GM12878 (cell line): ENCODE results near the gene PLA2G1B. TPM values are rescaled to one million over a fixed set of nuclear protein-coding genes. Genes with fewer than 3 reads are reported as not detected.

ENCODE experiments used
- ATAC-seq: fragments of 200-7000 bp; cut with Tn5 transposase; 3 replicates; pipeline ENCODE4 v1.9.1; 2020; ENCODE audit warnings: mild to moderate bottlenecking, moderate library complexity
- BruUV-seq: library from RNA; stranded (reverse); fragments of 400-500 nt; replicated peaks from 2 replicates; lab custom pipeline; 2021; lab: Mats Ljungman, UMichigan
- CTCF ChIA-PET: fragments of 300-600 bp; sonication (Branson Sonifier 250); formaldehyde crosslinking; extraction: SDS; loops from one replicate; lab custom pipeline; 2021; ENCODE audit warnings: inconsistent platforms; lab: Yijun Ruan, JAX
- POLR2A ChIA-PET: fragments of 350-600 bp; formaldehyde crosslinking; extraction: SDS; loops from one replicate; lab custom pipeline; 2021; ENCODE audit warnings: inconsistent platforms; lab: Charles Lee
- RAD21 ChIA-PET: fragments of 300-600 bp; sonication (Branson Sonifier 250); formaldehyde crosslinking; loops from one replicate; lab custom pipeline; 2023; ENCODE audit warnings: antibody characterized with exemption; ENCODE audit not compliant: unreplicated experiment; lab: Charles Lee
- SMC1A ChIA-PET: fragments of 300-600 bp; sonication (Branson Sonifier 250); formaldehyde crosslinking; loops from one replicate; lab custom pipeline; 2023; ENCODE audit not compliant: unreplicated experiment, uncharacterized antibody; lab: Charles Lee
- DNase-seq: peaks from one replicate; pipeline ENCODE4 v3.0.0-alpha.2; 2011; ENCODE audit warnings: low read depth, low spot score
- FAIRE-seq: peaks from 3 replicates; lab custom pipeline; 2011; peaks lifted over from hg19 to GRCh38; lab: Jason Lieb, UNC
- H2AFZ ChIP-seq: 2 replicates; pipeline ENCODE4 v1.6.0; 2011; ENCODE audit warnings: low read depth, low read length, control low read depth; ENCODE audit not compliant: control insufficient read depth
- H3K27ac ChIP-seq: 2 replicates; pipeline ENCODE4 v1.5.1; 2011; ENCODE audit warnings: control low read depth; ENCODE audit not compliant: control insufficient read depth, insufficient read depth
- H3K27me3 ChIP-seq, 2 experiments: replicated peaks in 1 of 2; 2 replicates each; pipeline versions ENCODE4 v1.6.0 to v1.6.1; 2011; ENCODE audit warnings: low read length in 1 of 2; ENCODE audit not compliant: control insufficient read depth in 2 of 2, insufficient read depth in 2 of 2
- H3K36me3 ChIP-seq, 2 experiments: 2 replicates each; pipeline ENCODE4 v1.5.1; 2011; ENCODE audit warnings: low read length in 1 of 2; ENCODE audit not compliant: control insufficient read depth in 2 of 2, insufficient read depth in 2 of 2
- H3K4me1 ChIP-seq: 2 replicates; pipeline ENCODE4 v1.6.1; 2011; ENCODE audit warnings: mild to moderate bottlenecking, low read length, moderate library complexity, mixed read lengths; ENCODE audit not compliant: control insufficient read depth, insufficient read depth
- H3K4me2 ChIP-seq: 2 replicates; pipeline ENCODE4 v1.6.0; 2011; ENCODE audit warnings: control low read depth; ENCODE audit not compliant: control insufficient read depth, insufficient read depth
- H3K4me3 ChIP-seq: fragments of 200-600 bp; sonication (generic); 2 replicates; pipeline ENCODE4 v1.5.1; 2016
- H3K79me2 ChIP-seq: 2 replicates; pipeline ENCODE4 v1.6.0; 2011; ENCODE audit warnings: low read length; ENCODE audit not compliant: control insufficient read depth, insufficient read depth
- H3K9ac ChIP-seq: 2 replicates; pipeline ENCODE4 v1.8.0; 2011; ENCODE audit warnings: low read length, control low read depth, mixed read lengths; ENCODE audit not compliant: control insufficient read depth, insufficient read depth
- H3K9me3 ChIP-seq: replicated peaks from 3 replicates; pipeline ENCODE4 v1.5.1; 2011; ENCODE audit warnings: mild to moderate bottlenecking, low read length; ENCODE audit not compliant: control insufficient read depth, insufficient read depth
- H4K20me1 ChIP-seq: 2 replicates; pipeline ENCODE4 v1.6.0; 2011; ENCODE audit not compliant: control insufficient read depth, insufficient read depth
- BCLAF1 ChIP-seq: fragments of 450-650 bp; IDR thresholded peaks from 2 replicates; pipeline ENCODE4 v1.6.1; 2017; ENCODE audit warnings: antibody characterized with exemption, mild to moderate bottlenecking, moderate library complexity
- ESRRA ChIP-seq: IDR thresholded peaks from 2 replicates; pipeline ENCODE4 v1.6.1; 2012; ENCODE audit warnings: mild to moderate bottlenecking, low read length, improper control_type of control experiment
- IRF3 ChIP-seq: fragments of 450-650 bp; IDR thresholded peaks from 2 replicates; pipeline ENCODE4 v1.6.1; 2014; ENCODE audit warnings: mild to moderate bottlenecking
- NFYA ChIP-seq: IDR thresholded peaks from 2 replicates; pipeline ENCODE4 v1.6.1; 2011; ENCODE audit warnings: low read depth, mild to moderate bottlenecking, low read length, improper control_type of control experiment, borderline replicate concordance
- NR2F1 ChIP-seq: fragments of 450-650 bp; conservative IDR thresholded peaks from 2 replicates; pipeline ENCODE4 v1.6.1; 2017; ENCODE audit warnings: mild to moderate bottlenecking
- RB1 ChIP-seq: fragments of 450-650 bp; formaldehyde crosslinking; IDR thresholded peaks from 2 replicates; pipeline ENCODE4 v1.6.1; 2017; ENCODE audit warnings: mild to moderate bottlenecking, borderline replicate concordance
- WGBS: methylation state at CpG from one replicate; pipeline ENCODE4 v1.1.6; 2016; ENCODE audit warnings: low lambda C conversion rate; ENCODE audit not compliant: insufficient replicate concordance, insufficient coverage; ENCODE audit errors: missing lambda C conversion rate; 5-methylcytosine and 5-hydroxymethylcytosine counted together
- in situ Hi-C: fragments of 300-500 bp; cut with MboI; formaldehyde crosslinking; loops from 9 replicates; pipeline ENCODE4 v1.14.3; 2018; ENCODE audit warnings: mixed read lengths
- intact Hi-C: fragments of 100-400 bp; cut with micrococcal nuclease; formaldehyde crosslinking; loops from one replicate; pipeline ENCODE4 v1.14.2; 2022; ENCODE audit not compliant: unreplicated experiment
- polyA plus RNA-seq, 11 experiments: library from polyadenylated mRNA; depleted of rRNA in 4 of 11; unstranded in 6 of 11; stranded (reverse) in 5 of 11; fragments of >200 nt; fragmentation: Nextera tagmentation in 4 of 11; fragmentation: Illumina TruSeq in 1 of 11; extraction: Ambion mirVana in 4 of 11; extraction: Trizol in 1 of 11; gene quantifications; 1 replicate in 1 of 11; 2 replicates in 10 of 11; pipeline versions ENCODE4 v1.2.1 to v1.2.3, GENCODE V29; 2011 to 2016; ENCODE audit warnings: inconsistent platforms in 2 of 11, missing spikeins in 2 of 11, low read depth in 1 of 11
- total RNA-seq, 4 experiments: library from RNA; depleted of rRNA in 3 of 4; stranded (reverse); fragments of >200 nt in 3 of 4; fragmentation: Illumina TruSeq in 1 of 4; extraction: Trizol in 1 of 4; gene quantifications; 2 replicates each; pipeline versions ENCODE4 v1.2.1 to v1.2.3, GENCODE V29; 2013 to 2021
- TF ChIP-seq, protein P1 (sequence below): IDR thresholded peaks from 2 replicates; pipeline ENCODE4 v1.6.1; 2011; ENCODE audit warnings: low read depth, low read length, improper control_type of control experiment, borderline replicate concordance
- TF ChIP-seq, protein P2 (sequence below), 3 experiments: IDR thresholded peaks in 2 of 3; conservative IDR thresholded peaks in 1 of 3; 2 replicates each; pipeline ENCODE4 v1.5.1; 2011; ENCODE audit warnings: low read depth in 3 of 3, low read length in 3 of 3, mild to moderate bottlenecking in 3 of 3, control low read depth in 2 of 3, moderate library complexity in 2 of 3, inconsistent platforms in 1 of 3, mixed read lengths in 1 of 3; ENCODE audit not compliant: control insufficient read depth in 2 of 3, insufficient read depth in 1 of 3; ENCODE audit errors: extremely low read depth in 1 of 3

PLA2G1B gene
- total and polyA plus RNA-seq, 10 of the 15 experiments (the other 5 are each of a cell fraction or from before 2014, with no cell fraction given) = not detected

GRCh38 chr12:120314220-120314619 lies 13.4 kb downstream of the PLA2G1B start:
- WGBS = 9% methylated on average over 5 of the region's 5 CpGs
- Histone ChIP-seq H3K79me2 (no peaks in the 10 kb centered on the region), H3K4me2 (no peak overlapping the region), H3K4me1 (no peaks in the 10 kb centered on the region), H2AFZ (no peak overlapping the region), H4K20me1 (no peaks in the 10 kb centered on the region), H3K27ac (no peak overlapping the region), H3K9ac (no peak overlapping the region), H3K36me3 (no peaks in the 10 kb centered on the region), H3K9me3 (no peaks in the 10 kb centered on the region), H3K27me3 (no peaks in the 10 kb centered on the region), H3K4me3 (no peak overlapping the region)
- no peak for ATAC-seq
- BruUV-seq = no TSS peak
- RAD21 ChIA-PET = interaction anchor here (1.2 kb wide), 1 partner anchor 86 kb away, joined by 4 read pairs; no protein-coding TSS in a partner anchor
- FAIRE-seq = no peak
- in situ Hi-C loops = no loop called here
- SMC1A ChIA-PET = interaction anchor here (3.0 kb wide), 1 partner anchor 11 kb away, joined by 10 read pairs; the partner anchor contains the start of gene SIRT4
- CTCF ChIA-PET = interaction anchor here (0.7 to 7.7 kb wide), 5 partner anchors 10 to 86 kb away, joined by 3 to 80 read pairs (median 4); partner anchors contain the start of gene SIRT4
- no peak for DNase-seq
- TF ChIP-seq, protein P1, sequence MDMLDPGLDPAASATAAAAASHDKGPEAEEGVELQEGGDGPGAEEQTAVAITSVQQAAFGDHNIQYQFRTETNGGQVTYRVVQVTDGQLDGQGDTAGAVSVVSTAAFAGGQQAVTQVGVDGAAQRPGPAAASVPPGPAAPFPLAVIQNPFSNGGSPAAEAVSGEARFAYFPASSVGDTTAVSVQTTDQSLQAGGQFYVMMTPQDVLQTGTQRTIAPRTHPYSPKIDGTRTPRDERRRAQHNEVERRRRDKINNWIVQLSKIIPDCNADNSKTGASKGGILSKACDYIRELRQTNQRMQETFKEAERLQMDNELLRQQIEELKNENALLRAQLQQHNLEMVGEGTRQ = no peak
- TF ChIP-seq RB1 (no peak), NFYA (no peak), IRF3 (no peak), NR2F1 (no peak), ESRRA (no peak), BCLAF1 (no peak)
- TF ChIP-seq, protein P2, sequence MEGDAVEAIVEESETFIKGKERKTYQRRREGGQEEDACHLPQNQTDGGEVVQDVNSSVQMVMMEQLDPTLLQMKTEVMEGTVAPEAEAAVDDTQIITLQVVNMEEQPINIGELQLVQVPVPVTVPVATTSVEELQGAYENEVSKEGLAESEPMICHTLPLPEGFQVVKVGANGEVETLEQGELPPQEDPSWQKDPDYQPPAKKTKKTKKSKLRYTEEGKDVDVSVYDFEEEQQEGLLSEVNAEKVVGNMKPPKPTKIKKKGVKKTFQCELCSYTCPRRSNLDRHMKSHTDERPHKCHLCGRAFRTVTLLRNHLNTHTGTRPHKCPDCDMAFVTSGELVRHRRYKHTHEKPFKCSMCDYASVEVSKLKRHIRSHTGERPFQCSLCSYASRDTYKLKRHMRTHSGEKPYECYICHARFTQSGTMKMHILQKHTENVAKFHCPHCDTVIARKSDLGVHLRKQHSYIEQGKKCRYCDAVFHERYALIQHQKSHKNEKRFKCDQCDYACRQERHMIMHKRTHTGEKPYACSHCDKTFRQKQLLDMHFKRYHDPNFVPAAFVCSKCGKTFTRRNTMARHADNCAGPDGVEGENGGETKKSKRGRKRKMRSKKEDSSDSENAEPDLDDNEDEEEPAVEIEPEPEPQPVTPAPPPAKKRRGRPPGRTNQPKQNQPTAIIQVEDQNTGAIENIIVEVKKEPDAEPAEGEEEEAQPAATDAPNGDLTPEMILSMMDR (IDR thresholded peaks at IDR 0.05 in 2 of 3, conservative IDR thresholded peaks at IDR 0.05 in 1 of 3; ENCODE audit: control insufficient read depth in 2 of 3, extremely low read depth in 1 of 3, insufficient read depth in 1 of 3, low read depth in 3 of 3, low read length in 3 of 3) = peak; percentile 14 to 46 (median 34); a peak in 3 of 6 replicates
- intact Hi-C loops = no loop called here
- POLR2A ChIA-PET = no interaction called here
